ENCODE data around the gene PAPOLB. TPM values are rescaled to one million over a fixed set of nuclear protein-coding genes. Genes with fewer than 3 reads are reported as not detected.
A peak's percentile ranks its signal among the peaks of the same experiment; 100 is the strongest.

Gene PAPOLB
- total RNA-seq (2022) (not detected in 2 replicates), Bru-seq, nascent RNA (not detected), BruChase-seq, experiment 1, labeled RNA remaining after a 6-hour chase (not detected), BruChase-seq, experiment 2, labeled RNA remaining after a 2-hour chase (not detected)
- long read RNA-seq = 0 reads

DNA sequence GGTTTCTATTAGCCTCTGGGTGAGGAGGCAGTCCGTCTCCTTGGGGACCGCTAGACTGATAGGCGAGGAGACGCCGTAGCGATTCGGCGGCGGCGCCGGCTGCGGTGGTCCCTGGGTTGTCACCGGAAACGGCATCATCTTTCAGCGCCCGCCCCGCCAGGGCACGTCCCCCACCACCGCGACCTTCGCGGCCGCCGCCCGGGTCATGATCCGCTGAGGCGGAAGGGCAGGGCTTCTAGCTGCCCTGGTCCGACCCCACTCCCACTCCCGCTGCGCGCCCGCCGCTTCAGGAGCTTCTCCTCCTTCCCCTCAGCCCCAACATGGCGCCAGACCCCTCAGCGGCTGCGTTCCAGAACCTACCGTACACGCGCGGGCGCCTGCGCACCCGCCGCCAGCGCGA is at the start of gene PAPOLB:
PAPOLB (minus strand) TSS at position 358 of the 400 bp plus-strand sequence; CDS start at position 138, 220 bp downstream.
- Mint-ChIP-seq H3K36me3 (ENCODE audit: insufficient read depth, unreplicated experiment) (no peaks in the 10 kb centered on the region), H3K27me3 (ENCODE audit: insufficient read depth, unreplicated experiment) (peaks cover 70% of the 10 kb centered on the region), H3K4me1 (ENCODE audit: insufficient read depth, unreplicated experiment) (no peaks in the 10 kb centered on the region), H3K27ac (ENCODE audit: low read depth, unreplicated experiment) (no peak within 1 kb of the TSS), H3K9me3 (ENCODE audit: unreplicated experiment) (no peaks in the 10 kb centered on the region), H3K4me3 (ENCODE audit: unreplicated experiment) (no peak within 1 kb of the TSS)
- DNase-seq (ENCODE audit: unreplicated experiment) = no peak
- ChIA-PET POLR2A (no interaction called here), CTCF (no interaction called here)
- intact Hi-C loops (cut with micrococcal nuclease) = no loop called here
- TF ChIP-seq, protein P1, sequence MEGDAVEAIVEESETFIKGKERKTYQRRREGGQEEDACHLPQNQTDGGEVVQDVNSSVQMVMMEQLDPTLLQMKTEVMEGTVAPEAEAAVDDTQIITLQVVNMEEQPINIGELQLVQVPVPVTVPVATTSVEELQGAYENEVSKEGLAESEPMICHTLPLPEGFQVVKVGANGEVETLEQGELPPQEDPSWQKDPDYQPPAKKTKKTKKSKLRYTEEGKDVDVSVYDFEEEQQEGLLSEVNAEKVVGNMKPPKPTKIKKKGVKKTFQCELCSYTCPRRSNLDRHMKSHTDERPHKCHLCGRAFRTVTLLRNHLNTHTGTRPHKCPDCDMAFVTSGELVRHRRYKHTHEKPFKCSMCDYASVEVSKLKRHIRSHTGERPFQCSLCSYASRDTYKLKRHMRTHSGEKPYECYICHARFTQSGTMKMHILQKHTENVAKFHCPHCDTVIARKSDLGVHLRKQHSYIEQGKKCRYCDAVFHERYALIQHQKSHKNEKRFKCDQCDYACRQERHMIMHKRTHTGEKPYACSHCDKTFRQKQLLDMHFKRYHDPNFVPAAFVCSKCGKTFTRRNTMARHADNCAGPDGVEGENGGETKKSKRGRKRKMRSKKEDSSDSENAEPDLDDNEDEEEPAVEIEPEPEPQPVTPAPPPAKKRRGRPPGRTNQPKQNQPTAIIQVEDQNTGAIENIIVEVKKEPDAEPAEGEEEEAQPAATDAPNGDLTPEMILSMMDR (IDR thresholded peaks at IDR 0.05; ENCODE audit: unreplicated experiment) = no peak
- no TSS peak for BruUV-seq (replicated peaks)

- BruUV-seq (replicated peaks) = no TSS peak
- H3K4me3 Mint-ChIP-seq (ENCODE audit: unreplicated experiment) = no peak overlapping the region
- ChIA-PET POLR2A (no interaction called here), CTCF (interaction anchor here (1.3 kb wide), 1 partner anchor 12 kb away, joined by 4 read pairs; no protein-coding TSS in a partner anchor)
- DNase-seq (ENCODE audit: unreplicated experiment) = no peak
- TF ChIP-seq, protein P1 (IDR thresholded peaks at IDR 0.05; ENCODE audit: unreplicated experiment) = no peak
- H3K36me3 Mint-ChIP-seq (ENCODE audit: insufficient read depth, unreplicated experiment) = no peaks in the 10 kb centered on the region
- H3K27ac Mint-ChIP-seq (ENCODE audit: low read depth, unreplicated experiment) = no peak overlapping the region
- intact Hi-C loops (cut with micrococcal nuclease) = no loop called here
- no peaks in the 10 kb centered on the region for H3K27me3 Mint-ChIP-seq (ENCODE audit: insufficient read depth, unreplicated experiment)
- H3K4me1 Mint-ChIP-seq (ENCODE audit: insufficient read depth, unreplicated experiment) = no peaks in the 10 kb centered on the region
- H3K9me3 Mint-ChIP-seq (ENCODE audit: unreplicated experiment) = no peaks in the 10 kb centered on the region
Measured at GRCh38 chr7:4911111-4911828, 49.4 kb upstream of the PAPOLB start.

DNA sequence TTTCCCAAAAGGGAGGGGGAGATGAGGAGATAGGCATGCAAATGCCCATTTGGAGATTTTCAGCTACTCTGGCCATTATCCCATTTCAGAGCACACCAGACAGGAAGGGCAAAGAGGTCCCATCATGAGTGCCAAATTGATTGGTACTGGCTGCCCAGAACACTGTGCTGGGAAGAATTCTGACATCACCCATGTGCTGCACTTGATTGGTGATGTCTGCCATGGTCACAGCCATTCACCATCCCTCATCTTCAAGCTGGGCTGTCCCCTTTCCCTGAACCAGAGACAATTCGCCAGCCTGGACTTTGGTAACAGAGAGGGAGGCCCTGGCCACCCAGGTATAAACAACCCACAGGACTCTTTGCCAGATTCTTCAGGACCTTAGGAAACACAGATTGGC is 44.9 kb upstream of the PAPOLB start:
- Mint-ChIP-seq H3K27me3 (ENCODE audit: insufficient read depth, unreplicated experiment) (peaks cover 34% of the 10 kb centered on the region), H3K4me1 (ENCODE audit: insufficient read depth, unreplicated experiment) (no peaks in the 10 kb centered on the region), H3K36me3 (ENCODE audit: insufficient read depth, unreplicated experiment) (no peaks in the 10 kb centered on the region), H3K9me3 (ENCODE audit: unreplicated experiment) (no peaks in the 10 kb centered on the region), H3K27ac (ENCODE audit: low read depth, unreplicated experiment) (no peak overlapping the region), H3K4me3 (ENCODE audit: unreplicated experiment) (no peak overlapping the region)
- DNase-seq (ENCODE audit: unreplicated experiment) = no peak
- POLR2A ChIA-PET = no interaction called here
- TF ChIP-seq, protein P1 (IDR thresholded peaks at IDR 0.05; ENCODE audit: unreplicated experiment) = no peak
- CTCF ChIA-PET = no interaction called here
- intact Hi-C loops (cut with micrococcal nuclease) = no loop called here
- BruUV-seq (replicated peaks) = no TSS peak

DNA sequence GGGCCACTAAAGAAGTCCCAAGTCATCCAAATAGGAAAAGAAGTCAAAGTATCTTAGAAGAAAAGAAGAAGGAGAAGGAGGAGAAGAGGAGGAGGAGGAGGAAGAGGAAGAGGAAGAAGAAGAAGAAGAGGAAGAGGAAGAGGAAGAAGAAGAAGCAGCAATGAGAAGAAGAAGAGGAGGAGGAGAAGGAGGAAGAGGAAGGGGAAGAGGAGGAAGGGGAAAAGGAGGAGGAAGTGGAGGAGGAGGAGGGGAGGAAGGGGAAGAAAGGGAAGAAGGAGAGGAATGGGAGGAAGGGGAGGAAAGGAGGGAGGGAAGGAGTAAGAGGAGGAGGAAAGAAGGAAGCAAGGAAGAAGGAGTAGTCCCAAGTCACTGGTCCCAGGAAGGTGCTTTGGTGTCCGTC is 43.3 kb upstream of the PAPOLB start:
- no peaks in the 10 kb centered on the region for H3K4me1 Mint-ChIP-seq (ENCODE audit: insufficient read depth, unreplicated experiment)
- no peaks in the 10 kb centered on the region for H3K9me3 Mint-ChIP-seq (ENCODE audit: unreplicated experiment)
- H3K36me3 Mint-ChIP-seq (ENCODE audit: insufficient read depth, unreplicated experiment) = no peaks in the 10 kb centered on the region
- H3K4me3 Mint-ChIP-seq (ENCODE audit: unreplicated experiment) = no peak overlapping the region
- no peak for DNase-seq (ENCODE audit: unreplicated experiment)
- peak overlapping the region; percentile 7 for H3K27ac Mint-ChIP-seq (ENCODE audit: low read depth, unreplicated experiment)
- TF ChIP-seq, protein P1 (IDR thresholded peaks at IDR 0.05; ENCODE audit: unreplicated experiment) = no peak
- ChIA-PET CTCF (no interaction called here), POLR2A (no interaction called here)
- no TSS peak for BruUV-seq (replicated peaks)
- peaks cover 34% of the 10 kb centered on the region for H3K27me3 Mint-ChIP-seq (ENCODE audit: insufficient read depth, unreplicated experiment)
- intact Hi-C loops (cut with micrococcal nuclease) = no loop called here
